HEK293T (cell line): ENCODE data around the gene C1QC.

Experiments used
- ELF4 ChIP-seq: fragments of 450-650 bp; IDR thresholded peaks from 2 replicates; pipeline ENCODE4 v1.6.1; 2017; ENCODE audit warnings: antibody characterized with exemption
- FOXA1 ChIP-seq: fragments of 450-650 bp; IDR thresholded peaks from 2 replicates; pipeline ENCODE4 v1.6.1; 2016; ENCODE audit warnings: mild to moderate bottlenecking
- FOXK2 ChIP-seq: fragments of 450-650 bp; IDR thresholded peaks from 2 replicates; pipeline ENCODE4 v1.6.1; 2016; ENCODE audit warnings: mild to moderate bottlenecking
- FOXM1 ChIP-seq: fragments of 450-650 bp; IDR thresholded peaks from 2 replicates; pipeline ENCODE4 v1.6.1; 2017; ENCODE audit warnings: mild to moderate bottlenecking, borderline replicate concordance
- HDGF ChIP-seq: fragments of 450-650 bp; IDR thresholded peaks from 2 replicates; pipeline ENCODE4 v1.6.1; 2017; ENCODE audit warnings: antibody characterized with exemption, borderline replicate concordance
- NFRKB ChIP-seq: fragments of 450-650 bp; IDR thresholded peaks from 2 replicates; pipeline ENCODE4 v1.6.1; 2016; ENCODE audit warnings: mild to moderate bottlenecking, moderate library complexity
- PKNOX1 ChIP-seq: fragments of 450-650 bp; IDR thresholded peaks from 2 replicates; pipeline ENCODE4 v1.6.1; 2016
- SUZ12 ChIP-seq: fragments of 450-650 bp; IDR thresholded peaks from 2 replicates; pipeline ENCODE4 v1.6.1; 2016; ENCODE audit warnings: mild to moderate bottlenecking
- TARDBP ChIP-seq: fragments of 450-650 bp; IDR thresholded peaks from 2 replicates; pipeline ENCODE4 v1.6.1; 2016

GRCh38 chr1:22662986-22663408 lies 19.6 kb downstream of the C1QC start:
- TF ChIP-seq FOXA1 (no peak), ELF4 (no peak), TARDBP (no peak), PKNOX1 (no peak), NFRKB (no peak), FOXM1 (no peak), SUZ12 (no peak), HDGF (no peak), FOXK2 (no peak)
